ENCODE data around the gene PANX1.

PANX1 gene

GRCh38 chr11:94218372-94218771 is 89.7 kb downstream of the PANX1 start:
- Histone ChIP-seq H3K4me1 (ENCODE audit: insufficient read depth, low read length) (no peaks in the 10 kb centered on the region), H3K27ac (ENCODE audit: low read depth, low read length) (no peak overlapping the region), H3K36me3 (ENCODE audit: insufficient read depth, low read length) (no peaks in the 10 kb centered on the region), H3K9me3 (ENCODE audit: low read length) (no peaks in the 10 kb centered on the region), H3K4me3 (ENCODE audit: low read depth in 1 of 2, low read length in 2 of 2) (no peak overlapping the region), H3K27me3 (ENCODE audit: control insufficient read depth in 1 of 2, insufficient read depth in 2 of 2, low read length in 2 of 2) (no peaks in the 10 kb centered on the region), H3K9ac (ENCODE audit: low read length) (no peak overlapping the region)

- H3K9me3 ChIP-seq (ENCODE audit: low read length) = no peaks in the 10 kb centered on the region
- H3K4me3 ChIP-seq (ENCODE audit: low read depth in 1 of 2, low read length in 2 of 2) = no peak overlapping the region
- no peak overlapping the region for H3K9ac ChIP-seq (ENCODE audit: low read length)
- no peaks in the 10 kb centered on the region for H3K27me3 ChIP-seq (ENCODE audit: control insufficient read depth in 1 of 2, insufficient read depth in 2 of 2, low read length in 2 of 2)
- H3K4me1 ChIP-seq (ENCODE audit: insufficient read depth, low read length) = no peaks in the 10 kb centered on the region
- no peak overlapping the region for H3K27ac ChIP-seq (ENCODE audit: low read depth, low read length)
- H3K36me3 ChIP-seq (ENCODE audit: insufficient read depth, low read length) = no peaks in the 10 kb centered on the region
These were observed 91.1 kb downstream of the PANX1 start for GRCh38 chr11:94219771-94220170.

DNA sequence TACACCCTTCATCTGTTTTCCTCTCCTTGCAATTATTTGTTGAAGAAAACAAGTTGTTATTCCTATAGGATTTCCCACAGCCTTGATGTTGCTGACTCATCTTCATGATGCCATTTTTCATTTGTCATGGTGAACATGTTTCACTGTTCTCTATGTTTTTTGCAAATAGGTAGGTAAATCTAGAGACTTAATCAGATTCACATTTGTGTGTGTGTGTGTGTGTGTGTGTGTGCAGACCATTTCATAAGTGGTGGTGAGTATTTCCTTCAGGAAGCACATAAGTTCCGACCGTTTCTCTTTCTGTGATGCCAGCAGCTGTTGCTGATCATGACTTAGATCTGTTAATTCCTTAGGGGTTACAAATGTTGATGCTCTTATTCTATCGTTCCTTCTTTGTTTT is 95.4 kb downstream of the PANX1 start:
- H3K36me3 ChIP-seq (ENCODE audit: insufficient read depth, low read length) = no peaks in the 10 kb centered on the region
- no peaks in the 10 kb centered on the region for H3K4me1 ChIP-seq (ENCODE audit: insufficient read depth, low read length)
- no peak overlapping the region for H3K4me3 ChIP-seq (ENCODE audit: low read depth in 1 of 2, low read length in 2 of 2)
- no peaks in the 10 kb centered on the region for H3K27me3 ChIP-seq (ENCODE audit: control insufficient read depth in 1 of 2, insufficient read depth in 2 of 2, low read length in 2 of 2)
- H3K9ac ChIP-seq (ENCODE audit: low read length) = no peak overlapping the region
- no peak overlapping the region for H3K27ac ChIP-seq (ENCODE audit: low read depth, low read length)
- H3K9me3 ChIP-seq (ENCODE audit: low read length) = no peaks in the 10 kb centered on the region
